Body of pancreas (tissue), 4 donors: ENCODE data around the gene CDKN2C.

Experiments used
- CTCF ChIP-seq, 7 experiments: fragments of 450-650 bp in 4 of 7; fragments of 200-600 bp in 3 of 7; sonication (generic) in 3 of 7; IDR thresholded peaks; one replicate each; pipeline ENCODE4 v1.5.1; 2016 to 2019; ENCODE audit warnings: antibody characterized with exemption in 7 of 7
- POLR2A ChIP-seq, 3 donors: fragments of 450-650 bp; IDR thresholded peaks; one replicate each; pipeline ENCODE4 v1.6.1; 2016; ENCODE audit warnings: antibody characterized with exemption in 3 of 3, mild to moderate bottlenecking in 2 of 3

GRCh38 chr1:50975436-50975835 is 5.4 kb downstream of the CDKN2C start:
- TF ChIP-seq CTCF (IDR thresholded peaks at IDR 0.05) = no peak
- no peak for TF ChIP-seq POLR2A (IDR thresholded peaks at IDR 0.05)
